Measurements from ENCODE around the gene SLC35B4.

SLC35B4 gene

GRCh38 chr7:134357486-134357885 is 40.8 kb upstream of the SLC35B4 start:
- H3K4me3 ChIP-seq (ENCODE audit: low read depth, low read length): no peak overlapping the region
- DNase-seq (ENCODE audit: low read depth): no peak
- peak; percentile 34 for TF ChIP-seq CTCF (IDR thresholded peaks at IDR 0.05; ENCODE audit: low read depth, low read length, missing control alignments)

GRCh38 chr7:134356421-134356936 is 39.7 kb upstream of the SLC35B4 start:
- no peak for DNase-seq (ENCODE audit: low read depth)
- TF ChIP-seq CTCF (IDR thresholded peaks at IDR 0.05; ENCODE audit: low read depth, low read length, missing control alignments): no peak
- H3K4me3 ChIP-seq (ENCODE audit: low read depth, low read length): no peak overlapping the region

GRCh38 chr7:134355927-134356326 is 39.2 kb upstream of the SLC35B4 start:
- no peak for DNase-seq (ENCODE audit: low read depth)
- no peak for TF ChIP-seq CTCF (IDR thresholded peaks at IDR 0.05; ENCODE audit: low read depth, low read length, missing control alignments)

GRCh38 chr7:134355004-134355525 is 38.3 kb upstream of the SLC35B4 start:
- H3K4me3 ChIP-seq (ENCODE audit: low read depth, low read length): no peak overlapping the region
- TF ChIP-seq CTCF (IDR thresholded peaks at IDR 0.05; ENCODE audit: low read depth, low read length, missing control alignments): no peak
- DNase-seq (ENCODE audit: low read depth): no peak

More at GRCh38 chr7:134355927-134356326, 39.2 kb upstream of the SLC35B4 start:
- no peak overlapping the region for H3K4me3 ChIP-seq (ENCODE audit: low read depth, low read length)

GRCh38 chr7:134353411-134353810 is 36.7 kb upstream of the SLC35B4 start:
- no peak for TF ChIP-seq CTCF (IDR thresholded peaks at IDR 0.05; ENCODE audit: low read depth, low read length, missing control alignments)
- DNase-seq (ENCODE audit: low read depth): no peak
- H3K4me3 ChIP-seq (ENCODE audit: low read depth, low read length): no peak overlapping the region

- no peak overlapping the region for H3K4me3 ChIP-seq (ENCODE audit: low read depth, low read length)
- no peak for DNase-seq (ENCODE audit: low read depth)
- TF ChIP-seq CTCF (IDR thresholded peaks at IDR 0.05; ENCODE audit: low read depth, low read length, missing control alignments): no peak
Measured at GRCh38 chr7:134351424-134351823, 34.7 kb upstream of the SLC35B4 start.

- H3K4me3 ChIP-seq (ENCODE audit: low read depth, low read length): no peak overlapping the region
- no peak for TF ChIP-seq CTCF (IDR thresholded peaks at IDR 0.05; ENCODE audit: low read depth, low read length, missing control alignments)
- no peak for DNase-seq (ENCODE audit: low read depth)
Measured at GRCh38 chr7:134350709-134351108, 34.0 kb upstream of the SLC35B4 start.

All from GM12864 (cell line).